Mucosa of descending colon (tissue), 3 donors: ENCODE results near the gene RASSF5. TPM values are rescaled to one million over a fixed set of nuclear protein-coding genes. Genes with fewer than 3 reads are reported as not detected.
A peak's percentile ranks its signal among the peaks of the same experiment; 100 is the strongest.

Experiments
- ATAC-seq: fragments of 200-7000 bp; cut with Tn5 transposase; one replicate; pipeline ENCODE4 v1.9.1; 2020; ENCODE audit warnings: mild to moderate bottlenecking, moderate library complexity
- DNase-seq, 3 donors: peaks; one replicate each; pipeline ENCODE4 v3.0.0-alpha.2; 2020
- H3K36me3 ChIP-seq: fragments of 200-600 bp; one replicate; pipeline ENCODE4 v1.8.0; 2021; ENCODE audit warnings: low read depth, mild to moderate bottlenecking
- H3K4me1 ChIP-seq: fragments of 200-600 bp; one replicate; pipeline ENCODE4 v1.8.0; 2021; ENCODE audit warnings: low read depth, mild to moderate bottlenecking
- H3K4me3 ChIP-seq: fragments of 200-600 bp; one replicate; pipeline ENCODE4 v1.8.0; 2021; ENCODE audit warnings: mild to moderate bottlenecking
- H3K9me3 ChIP-seq: fragments of 200-600 bp; one replicate; pipeline ENCODE4 v1.8.0; 2021; ENCODE audit warnings: mild to moderate bottlenecking
- intact Hi-C, 2 donors: fragments of 100-400 bp; cut with DNase I in 1 of 2; cut with micrococcal nuclease in 1 of 2; formaldehyde crosslinking; loops; one replicate each; pipeline versions ENCODE4 v1.11.0 to v1.11.1; 2022; cut with DNase I, micrococcal nuclease
- total RNA-seq, 3 donors: library from RNA; stranded (reverse); fragmentation: NEBNext Ultra II Directional in 2 of 3; extraction: Animal tissue kit (Norgen Biotek cat#: 25700) in 2 of 3; gene quantifications; one replicate each; pipeline versions ENCODE4 v1.2.1 to v1.2.4, GENCODE V29; 2021 to 2023
- TF ChIP-seq, protein P1 (sequence below): fragments of 200-600 bp; IDR thresholded peaks from one replicate; pipeline ENCODE4 v1.8.0; 2022; ENCODE audit warnings: antibody characterized with exemption, mild to moderate bottlenecking
- donor health status: DM: no; HTN: no; CAD: no; lungs with moderate emphysema.
- donor health status: DM: no; HTN: no; CAD: no.
- donor health status: DM: no; HTN: yes; CAD: no.

The RASSF5 gene
- total RNA-seq, 3 donors from 2014 or later: 5.3 to 7.6 (median 5.8) TPM

DNA sequence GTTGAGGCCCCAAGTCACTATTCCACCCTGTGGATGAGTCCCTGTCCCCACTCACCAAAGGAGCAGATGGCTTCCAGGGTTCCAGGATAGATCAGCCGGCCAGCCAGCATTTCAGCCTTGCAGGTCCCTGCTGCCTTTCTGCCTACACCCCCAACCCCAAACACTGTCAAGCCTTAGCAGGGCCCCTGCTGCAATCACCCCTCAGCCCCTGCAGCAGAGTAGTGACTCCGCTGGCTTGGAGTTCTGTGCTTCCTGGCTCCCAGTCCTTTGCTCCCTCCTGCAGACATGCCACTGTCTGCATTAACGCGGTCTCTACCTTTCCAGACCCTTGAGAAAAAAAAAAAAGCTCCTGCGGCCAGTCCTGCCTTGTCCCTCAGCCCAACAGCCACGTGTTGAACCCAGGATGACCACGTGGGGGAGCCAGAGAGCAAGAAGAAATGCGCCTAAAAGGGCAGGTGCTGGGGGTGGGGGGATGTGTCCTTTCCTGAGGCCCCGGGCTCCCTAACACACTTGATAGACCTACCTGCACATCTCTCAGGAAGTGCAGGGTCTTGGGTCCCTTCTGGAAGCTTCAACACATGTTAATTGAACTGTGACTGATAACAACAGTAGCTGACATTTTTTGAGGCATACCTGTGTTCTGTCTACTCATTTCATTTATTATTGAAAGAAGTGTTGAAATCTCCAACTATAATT lies 37.4 kb downstream of the RASSF5 start:
- DNase-seq: peak in 2 of 3 donors; percentile 84 to 85
- intact Hi-C loops: loop anchor here in 1 of 2 donors (5.0 kb wide), 1 partner anchor 38 kb away; no protein-coding TSS in a partner anchor
- peak; percentile 79 for ATAC-seq

DNA sequence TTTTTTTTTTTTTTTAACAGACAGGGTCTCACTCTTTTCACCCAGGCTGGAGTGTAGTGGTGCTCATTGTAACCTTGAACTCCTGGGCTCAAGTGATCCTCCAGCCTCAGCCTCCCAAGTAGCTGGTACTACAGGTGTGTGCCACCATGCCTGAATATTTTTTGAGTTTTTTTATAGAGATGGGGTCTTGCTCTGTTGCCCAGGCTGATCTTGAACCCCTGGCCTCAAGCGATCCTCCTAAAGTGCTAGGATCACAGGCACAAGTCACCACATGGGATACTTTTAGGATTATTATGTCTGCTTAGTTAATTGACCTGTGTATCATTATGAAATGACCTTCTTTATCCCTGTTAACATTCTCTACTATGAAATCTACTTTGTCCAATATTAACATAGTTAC lies 38.0 kb downstream of the RASSF5 start:
- no peaks in the 10 kb centered on the region for H3K36me3 ChIP-seq
- peaks cover under 1% of the 10 kb centered on the region for H3K4me1 ChIP-seq
- H3K9me3 ChIP-seq: no peaks in the 10 kb centered on the region
- TF ChIP-seq, protein P1, sequence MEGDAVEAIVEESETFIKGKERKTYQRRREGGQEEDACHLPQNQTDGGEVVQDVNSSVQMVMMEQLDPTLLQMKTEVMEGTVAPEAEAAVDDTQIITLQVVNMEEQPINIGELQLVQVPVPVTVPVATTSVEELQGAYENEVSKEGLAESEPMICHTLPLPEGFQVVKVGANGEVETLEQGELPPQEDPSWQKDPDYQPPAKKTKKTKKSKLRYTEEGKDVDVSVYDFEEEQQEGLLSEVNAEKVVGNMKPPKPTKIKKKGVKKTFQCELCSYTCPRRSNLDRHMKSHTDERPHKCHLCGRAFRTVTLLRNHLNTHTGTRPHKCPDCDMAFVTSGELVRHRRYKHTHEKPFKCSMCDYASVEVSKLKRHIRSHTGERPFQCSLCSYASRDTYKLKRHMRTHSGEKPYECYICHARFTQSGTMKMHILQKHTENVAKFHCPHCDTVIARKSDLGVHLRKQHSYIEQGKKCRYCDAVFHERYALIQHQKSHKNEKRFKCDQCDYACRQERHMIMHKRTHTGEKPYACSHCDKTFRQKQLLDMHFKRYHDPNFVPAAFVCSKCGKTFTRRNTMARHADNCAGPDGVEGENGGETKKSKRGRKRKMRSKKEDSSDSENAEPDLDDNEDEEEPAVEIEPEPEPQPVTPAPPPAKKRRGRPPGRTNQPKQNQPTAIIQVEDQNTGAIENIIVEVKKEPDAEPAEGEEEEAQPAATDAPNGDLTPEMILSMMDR: no peak
- H3K4me3 ChIP-seq: no peak overlapping the region
- DNase-seq (no peak), ATAC-seq (no peak)
- intact Hi-C loops: no loop called here

More for the DNA sequence above, 37.4 kb downstream of the RASSF5 start:
- TF ChIP-seq, protein P1: peak; percentile 77
- H3K4me1 ChIP-seq: peaks cover 6% of the 10 kb centered on the region
- H3K36me3 ChIP-seq: no peaks in the 10 kb centered on the region
- no peaks in the 10 kb centered on the region for H3K9me3 ChIP-seq
- H3K4me3 ChIP-seq: no peak overlapping the region

DNA sequence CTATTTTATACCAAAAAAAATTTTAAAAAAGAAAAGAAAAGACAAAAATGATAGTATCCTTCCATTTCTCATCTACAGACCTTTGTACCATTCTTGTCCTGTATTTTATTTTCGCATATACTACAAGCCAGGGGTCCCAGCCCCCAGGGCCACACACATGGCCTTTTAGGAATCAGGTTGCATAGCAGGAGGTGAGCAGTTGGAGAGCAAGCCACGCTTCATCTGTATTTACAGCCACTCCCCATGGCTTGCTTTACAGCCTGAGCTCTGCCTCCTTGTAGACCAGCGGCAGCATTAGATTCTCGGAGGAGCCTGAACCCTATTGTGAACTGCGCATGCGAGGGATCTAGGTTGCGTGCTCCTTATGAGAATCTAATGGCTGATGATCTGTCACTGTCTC lies 39.8 kb downstream of the RASSF5 start:
- intact Hi-C loops: no loop called here
- Histone ChIP-seq H3K9me3 (no peaks in the 10 kb centered on the region), H3K36me3 (no peaks in the 10 kb centered on the region), H3K4me3 (no peak overlapping the region), H3K4me1 (no peaks in the 10 kb centered on the region)
- TF ChIP-seq, protein P1: no peak
- no peak for ATAC-seq
- DNase-seq: no peak

- intact Hi-C loops: no loop called here
- H3K4me3 ChIP-seq: no peak overlapping the region
- TF ChIP-seq, protein P1: no peak
- no peaks in the 10 kb centered on the region for H3K9me3 ChIP-seq
- H3K4me1 ChIP-seq: no peaks in the 10 kb centered on the region
- DNase-seq (no peak), ATAC-seq (no peak)
- no peaks in the 10 kb centered on the region for H3K36me3 ChIP-seq
These were observed 43.1 kb downstream of the RASSF5 start for GRCh38 chr1:206550446-206550845.

DNA sequence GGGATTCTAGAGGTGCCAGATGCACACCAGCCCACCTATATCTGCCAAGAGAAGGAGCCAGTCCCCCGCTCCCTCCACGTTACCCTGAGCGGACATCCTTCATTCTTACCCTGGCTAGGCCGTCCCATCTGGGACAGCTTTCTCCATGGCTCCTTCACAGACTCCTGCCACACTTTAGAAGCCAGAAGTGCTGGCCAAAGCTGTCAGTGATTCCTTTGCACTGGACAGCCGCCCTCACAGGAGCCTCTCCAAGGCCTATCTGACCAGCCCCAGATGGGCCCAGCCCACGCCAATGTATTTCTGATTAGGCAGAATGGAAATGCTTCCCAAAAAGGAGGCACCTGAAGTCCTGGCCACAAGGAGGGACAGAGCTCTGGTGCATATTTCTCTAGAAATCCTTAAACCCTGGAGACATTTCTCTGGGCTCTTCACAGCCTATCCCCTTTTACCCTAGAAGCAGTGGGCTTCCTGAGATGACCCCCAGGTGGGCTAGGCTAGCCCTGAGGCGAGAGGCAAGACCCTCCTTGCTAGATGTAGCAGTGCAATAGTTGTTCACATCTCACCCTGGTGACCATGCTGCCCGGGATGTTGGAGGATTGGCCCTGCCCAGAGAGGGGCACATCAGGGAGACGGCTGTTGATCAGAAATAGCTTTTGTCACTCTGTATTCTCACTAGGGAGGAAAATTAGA lies 44.1 kb downstream of the RASSF5 start:
- Histone ChIP-seq H3K4me3 (no peak overlapping the region), H3K9me3 (no peaks in the 10 kb centered on the region), H3K36me3 (no peaks in the 10 kb centered on the region), H3K4me1 (peaks cover 6% of the 10 kb centered on the region)
- DNase-seq: no peak
- TF ChIP-seq, protein P1: no peak
- no peak for ATAC-seq
- intact Hi-C loops: no loop called here
